ENCODE data around the gene ANAPC15.

DNA sequence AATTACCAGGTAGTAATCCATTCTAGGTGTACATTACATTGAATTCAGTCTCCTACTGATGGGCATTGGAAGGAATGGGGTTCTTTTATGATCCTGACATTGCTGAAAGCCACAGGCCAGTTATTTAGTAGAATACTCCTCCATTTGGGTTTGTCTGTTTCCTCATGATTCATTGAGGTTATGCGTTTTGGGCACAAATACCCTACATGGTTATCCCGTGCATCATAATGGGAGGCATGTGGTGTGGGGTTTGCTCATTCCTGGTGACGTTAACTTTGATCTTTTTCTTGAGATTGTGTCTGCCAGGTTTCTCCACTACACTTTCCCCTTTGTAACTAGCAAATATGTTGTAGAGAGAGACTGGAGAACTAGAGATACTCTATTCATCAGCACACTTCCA lies 28.6 kb upstream of the ANAPC15 start:
- TF ChIP-seq SIN3A (IDR thresholded peaks at IDR 0.05; ENCODE audit: borderline replicate concordance, insufficient read depth, low read length) (no peak), POLR2AphosphoS5 (IDR thresholded peaks at IDR 0.05; ENCODE audit: low read depth, low read length) (no peak), FOXP2 (optimal IDR thresholded peaks at IDR 0.05; ENCODE audit: borderline replicate concordance, extremely low read depth, extremely low read length, insufficient read depth) (no peak)
- TF ChIP-seq, protein P1, sequence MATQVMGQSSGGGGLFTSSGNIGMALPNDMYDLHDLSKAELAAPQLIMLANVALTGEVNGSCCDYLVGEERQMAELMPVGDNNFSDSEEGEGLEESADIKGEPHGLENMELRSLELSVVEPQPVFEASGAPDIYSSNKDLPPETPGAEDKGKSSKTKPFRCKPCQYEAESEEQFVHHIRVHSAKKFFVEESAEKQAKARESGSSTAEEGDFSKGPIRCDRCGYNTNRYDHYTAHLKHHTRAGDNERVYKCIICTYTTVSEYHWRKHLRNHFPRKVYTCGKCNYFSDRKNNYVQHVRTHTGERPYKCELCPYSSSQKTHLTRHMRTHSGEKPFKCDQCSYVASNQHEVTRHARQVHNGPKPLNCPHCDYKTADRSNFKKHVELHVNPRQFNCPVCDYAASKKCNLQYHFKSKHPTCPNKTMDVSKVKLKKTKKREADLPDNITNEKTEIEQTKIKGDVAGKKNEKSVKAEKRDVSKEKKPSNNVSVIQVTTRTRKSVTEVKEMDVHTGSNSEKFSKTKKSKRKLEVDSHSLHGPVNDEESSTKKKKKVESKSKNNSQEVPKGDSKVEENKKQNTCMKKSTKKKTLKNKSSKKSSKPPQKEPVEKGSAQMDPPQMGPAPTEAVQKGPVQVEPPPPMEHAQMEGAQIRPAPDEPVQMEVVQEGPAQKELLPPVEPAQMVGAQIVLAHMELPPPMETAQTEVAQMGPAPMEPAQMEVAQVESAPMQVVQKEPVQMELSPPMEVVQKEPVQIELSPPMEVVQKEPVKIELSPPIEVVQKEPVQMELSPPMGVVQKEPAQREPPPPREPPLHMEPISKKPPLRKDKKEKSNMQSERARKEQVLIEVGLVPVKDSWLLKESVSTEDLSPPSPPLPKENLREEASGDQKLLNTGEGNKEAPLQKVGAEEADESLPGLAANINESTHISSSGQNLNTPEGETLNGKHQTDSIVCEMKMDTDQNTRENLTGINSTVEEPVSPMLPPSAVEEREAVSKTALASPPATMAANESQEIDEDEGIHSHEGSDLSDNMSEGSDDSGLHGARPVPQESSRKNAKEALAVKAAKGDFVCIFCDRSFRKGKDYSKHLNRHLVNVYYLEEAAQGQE (IDR thresholded peaks at IDR 0.05; ENCODE audit: insufficient read depth in 1 of 2, low read depth in 2 of 2, low read length in 2 of 2), result no peak
